SU-DHL-6 (cell line): Measurements from ENCODE around the gene DOCK8.

Experiments used
- H2AFZ ChIP-seq: fragments of 200-600 bp; sonication (generic); 2 replicates; pipeline ENCODE4 v1.6.1; 2014; ENCODE audit warnings: low read depth, mild to moderate bottlenecking, moderate library complexity, mixed read lengths, antibody characterized with exemption, low read length; ENCODE audit not compliant: severe bottlenecking
- H3F3A ChIP-seq: fragments of 200-600 bp; shearing (Covaris generic); 2 replicates; pipeline ENCODE4 v1.6.0; 2016; ENCODE audit warnings: antibody characterized with exemption, mild to moderate bottlenecking; ENCODE audit not compliant: insufficient read depth
- H3K27ac ChIP-seq: fragments of 200-600 bp; sonication (generic); 2 replicates; pipeline ENCODE4 v1.5.1; 2016; ENCODE audit warnings: low read depth, mild to moderate bottlenecking, low read length, moderate library complexity, mixed read lengths
- H3K27me3 ChIP-seq: fragments of 200-600 bp; sonication (generic), shearing (Covaris generic); 2 replicates; pipeline ENCODE4 v1.6.0; 2014; ENCODE audit warnings: mild to moderate bottlenecking, low read length
- H3K36me3 ChIP-seq: fragments of 200-600 bp; sonication (generic); 2 replicates; pipeline ENCODE4 v1.6.1; 2014; ENCODE audit warnings: mild to moderate bottlenecking, low read length, mixed read lengths
- H3K4me2 ChIP-seq: fragments of 300-600, 200-600 bp; shearing (Covaris generic), sonication (generic); 2 replicates; pipeline ENCODE4 v1.6.0; 2014; ENCODE audit warnings: low read length, low read depth, mild to moderate bottlenecking; ENCODE audit not compliant: poor library complexity, severe bottlenecking
- H3K4me3 ChIP-seq: fragments of 200-600 bp; sonication (generic); 2 replicates; pipeline ENCODE4 v1.5.1; 2014; ENCODE audit warnings: antibody characterized with exemption, low read length, mild to moderate bottlenecking, mixed read lengths; ENCODE audit not compliant: insufficient read depth, poor library complexity, severe bottlenecking
- H3K79me2 ChIP-seq: fragments of 200-600 bp; sonication (generic); 2 replicates; pipeline ENCODE4 v1.6.1; 2014; ENCODE audit warnings: mild to moderate bottlenecking, low read length, moderate library complexity; ENCODE audit not compliant: insufficient read depth
- H3K9ac ChIP-seq: fragments of 200-600 bp; sonication (generic); 2 replicates; pipeline ENCODE4 v1.7.0; 2014; ENCODE audit warnings: mild to moderate bottlenecking, low read length
- H3K9me2 ChIP-seq: fragments of 200-600 bp; sonication (generic); replicated peaks from 2 replicates; pipeline ENCODE4 v1.6.1; 2014; ENCODE audit warnings: low read length; ENCODE audit not compliant: insufficient read depth
- H3K9me3 ChIP-seq: fragments of 200-600 bp; sonication (generic); 2 replicates; pipeline ENCODE4 v1.6.1; 2014; ENCODE audit warnings: low read length, mixed read lengths; ENCODE audit not compliant: insufficient read depth
- H4K20me1 ChIP-seq: fragments of 200-600 bp; sonication (generic); 2 replicates; pipeline ENCODE4 v1.6.1; 2014; ENCODE audit warnings: low read depth, mild to moderate bottlenecking, antibody characterized with exemption, low read length, moderate library complexity, mixed read lengths
- CTCF ChIP-seq: fragments of 200-600 bp; sonication (generic); IDR thresholded peaks from one replicate; pipeline ENCODE4 v1.5.1; 2017; ENCODE audit warnings: antibody characterized with exemption, mild to moderate bottlenecking, low read length, moderate library complexity; ENCODE audit not compliant: insufficient read depth, poor library complexity, severe bottlenecking
- EZH2phosphoT487 ChIP-seq: fragments of 200-600 bp; sonication (generic), shearing (Covaris generic); conservative IDR thresholded peaks from 2 replicates; pipeline ENCODE4 v1.6.1; 2018; ENCODE audit warnings: mild to moderate bottlenecking, antibody characterized with exemption, low read length, moderate library complexity, mixed read lengths

DOCK8 gene

GRCh38 chr9:512555-513272, 298.0 kb downstream of the DOCK8 start:
- Histone ChIP-seq H3K4me2 (no peak overlapping the region), H3K9ac (no peak overlapping the region), H3K9me3 (no peaks in the 10 kb centered on the region), H3K27me3 (no peaks in the 10 kb centered on the region), H3K27ac (no peak overlapping the region), H3F3A (peaks cover 5% of the 10 kb centered on the region; the same call in 1 of the 2 replicates), H4K20me1 (peaks cover 44% of the 10 kb centered on the region; the same call in 1 of the 2 replicates), H2AFZ (no peak overlapping the region), H3K79me2 (peaks cover 99% of the 10 kb centered on the region), H3K36me3 (peaks cover 10% of the 10 kb centered on the region; the same call in 1 of the 2 replicates), H3K9me2 (no peaks in the 10 kb centered on the region), H3K4me3 (no peak overlapping the region)
- no peak for TF ChIP-seq CTCF
- TF ChIP-seq EZH2phosphoT487, result no peak
